EL (cell line): Measurements from ENCODE around the gene TM7SF2.

Source experiments
- DNase-seq: peaks from one replicate; pipeline ENCODE4 v3.0.0-alpha.2; 2016

TM7SF2 gene

GRCh38 chr11:65095427-65095826 lies 16.2 kb upstream of the TM7SF2 start:
- DNase-seq = no peak

DNA sequence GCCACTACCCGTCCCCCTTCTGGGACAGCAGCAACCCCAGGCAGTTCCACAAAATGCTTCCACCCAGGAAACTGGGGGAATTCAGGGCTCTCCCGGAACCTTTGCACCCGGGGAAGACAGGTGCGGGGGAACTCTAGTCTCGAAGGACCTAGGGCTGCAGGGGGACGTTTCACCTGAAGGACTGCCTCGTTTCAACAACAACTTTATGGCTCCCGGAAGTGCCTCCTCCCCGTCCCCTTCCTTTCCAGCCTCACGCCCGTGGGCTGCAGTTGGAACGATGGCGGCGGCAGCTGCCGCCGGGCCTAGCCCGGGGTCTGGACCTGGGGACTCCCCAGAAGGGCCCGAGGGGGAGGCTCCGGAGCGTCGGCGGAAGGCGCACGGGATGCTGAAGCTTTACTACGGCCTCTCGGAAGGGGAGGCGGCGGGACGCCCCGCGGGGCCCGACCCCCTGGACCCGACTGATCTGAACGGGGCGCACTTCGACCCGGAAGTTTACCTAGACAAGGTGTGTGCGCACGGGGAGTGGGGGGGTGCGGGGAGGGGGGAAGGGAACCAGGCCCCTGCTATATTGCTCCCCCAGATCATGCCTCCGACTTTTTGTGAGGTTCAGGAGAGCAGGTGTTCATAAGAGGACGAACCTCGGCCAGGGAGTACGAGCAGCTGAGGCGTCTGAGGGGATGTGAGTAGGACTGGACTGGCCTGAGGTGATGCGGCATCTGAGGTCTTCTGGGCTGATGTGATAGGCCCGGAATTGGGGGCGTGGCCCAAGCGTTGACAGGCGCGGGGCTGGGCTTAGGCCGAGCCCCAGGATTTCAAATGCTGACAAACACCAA lies 15.5 kb upstream of the TM7SF2 start, which contains the start of gene VPS51:
Gene VPS51, plus strand, starts transcription at position 241 of the 833 bp plus-strand sequence. Its CDS starts 37 bp downstream, at position 278.
- DNase-seq = peak; percentile 90

GRCh38 chr11:65096926-65097325 lies 14.7 kb upstream of the TM7SF2 start:
- no peak for DNase-seq

- no peak for DNase-seq
Observed at GRCh38 chr11:65100674-65101350, 10.9 kb upstream of the TM7SF2 start.

GRCh38 chr11:65102142-65103095 lies 9.3 kb upstream of the TM7SF2 start:
- DNase-seq = peak; percentile 26

DNA sequence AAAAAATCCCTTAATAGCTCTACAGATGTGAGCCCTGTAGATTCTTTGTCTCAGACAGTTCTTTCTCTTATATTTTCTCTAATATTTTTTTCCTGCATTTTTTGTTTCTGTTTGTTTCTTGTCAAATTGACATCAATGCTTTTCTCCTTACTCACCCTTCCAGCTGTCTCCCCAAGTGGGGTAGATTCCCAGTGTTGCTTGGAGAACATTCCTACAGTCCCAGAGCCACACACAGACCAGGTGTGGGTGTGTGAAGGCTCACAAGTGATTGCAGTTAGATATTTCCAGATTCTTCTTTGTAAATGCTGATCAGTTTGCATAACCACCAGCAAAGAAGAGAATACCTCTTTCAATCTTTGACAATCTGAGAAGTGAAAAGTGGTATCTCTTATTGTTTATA lies 8.2 kb upstream of the TM7SF2 start:
- DNase-seq = no peak

DNA sequence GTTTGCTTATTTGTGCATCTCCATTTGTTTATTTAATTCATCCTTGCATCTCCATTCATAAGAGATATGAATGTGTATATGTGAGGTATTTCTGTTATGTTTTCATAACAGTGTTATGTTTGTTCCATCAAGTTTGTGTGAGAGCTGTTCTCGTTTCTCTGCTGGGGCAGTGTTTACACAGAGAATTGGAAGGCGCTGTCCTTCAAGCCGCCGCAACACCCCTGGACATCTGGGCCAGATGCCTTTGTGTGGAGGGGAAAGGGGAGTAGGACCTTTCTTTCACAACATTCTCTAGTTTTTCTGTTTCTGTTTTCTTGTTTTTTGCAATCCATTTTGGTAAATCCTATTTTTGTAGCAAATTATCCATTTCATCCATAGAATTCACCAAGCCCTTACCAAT lies 7.0 kb upstream of the TM7SF2 start:
- no peak for DNase-seq

DNA sequence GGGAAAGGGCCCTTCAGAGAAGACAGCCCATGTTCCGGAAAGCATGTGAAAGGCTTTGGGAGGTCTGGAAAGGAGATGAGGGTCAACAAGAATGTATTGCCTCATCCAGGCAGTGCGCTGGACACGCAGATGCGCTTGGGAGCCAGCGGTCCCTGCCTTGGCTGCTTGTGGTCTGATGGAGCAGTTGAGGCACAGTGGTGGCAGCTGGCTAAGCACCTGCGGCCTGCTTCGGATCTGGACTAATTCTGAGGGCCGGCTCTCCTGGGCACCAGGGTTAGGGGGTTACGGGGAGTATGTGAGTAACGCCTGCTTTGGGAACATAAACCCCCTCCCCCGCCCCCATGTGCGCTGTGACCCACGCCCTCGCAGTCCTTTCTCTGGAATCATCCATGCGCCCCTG lies 4.6 kb upstream of the TM7SF2 start:
- no peak for DNase-seq

DNA sequence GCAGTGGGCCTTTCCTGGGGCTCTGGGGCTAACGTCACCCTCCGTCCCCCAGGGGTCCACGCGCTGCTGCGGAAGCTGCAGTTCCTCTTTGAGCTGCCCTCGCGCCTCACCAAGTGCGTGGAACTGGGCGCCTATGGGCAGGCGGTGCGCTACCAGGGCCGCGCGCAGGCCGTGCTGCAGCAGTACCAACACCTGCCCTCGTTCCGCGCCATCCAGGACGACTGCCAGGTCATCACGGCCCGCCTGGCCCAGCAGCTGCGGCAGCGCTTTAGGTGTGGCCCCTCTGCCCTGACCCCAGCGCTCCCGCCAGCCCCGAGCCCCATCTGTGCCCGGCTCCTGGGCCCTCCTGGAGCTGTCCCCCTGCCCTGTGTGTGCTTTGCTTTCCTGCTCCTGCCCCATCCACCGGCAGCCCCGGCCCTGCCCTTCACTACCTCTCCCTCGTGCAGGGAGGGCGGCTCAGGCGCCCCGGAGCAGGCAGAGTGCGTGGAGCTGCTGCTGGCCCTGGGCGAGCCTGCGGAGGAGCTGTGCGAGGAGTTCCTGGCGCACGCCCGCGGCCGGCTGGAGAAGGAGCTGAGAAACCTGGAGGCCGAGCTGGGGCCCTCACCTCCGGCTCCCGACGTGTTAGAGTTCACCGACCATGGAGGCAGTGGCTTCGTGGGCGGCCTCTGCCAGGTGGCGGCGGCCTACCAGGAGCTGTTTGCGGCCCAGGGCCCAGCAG lies 3.8 kb upstream of the TM7SF2 start:
- DNase-seq = no peak

DNA sequence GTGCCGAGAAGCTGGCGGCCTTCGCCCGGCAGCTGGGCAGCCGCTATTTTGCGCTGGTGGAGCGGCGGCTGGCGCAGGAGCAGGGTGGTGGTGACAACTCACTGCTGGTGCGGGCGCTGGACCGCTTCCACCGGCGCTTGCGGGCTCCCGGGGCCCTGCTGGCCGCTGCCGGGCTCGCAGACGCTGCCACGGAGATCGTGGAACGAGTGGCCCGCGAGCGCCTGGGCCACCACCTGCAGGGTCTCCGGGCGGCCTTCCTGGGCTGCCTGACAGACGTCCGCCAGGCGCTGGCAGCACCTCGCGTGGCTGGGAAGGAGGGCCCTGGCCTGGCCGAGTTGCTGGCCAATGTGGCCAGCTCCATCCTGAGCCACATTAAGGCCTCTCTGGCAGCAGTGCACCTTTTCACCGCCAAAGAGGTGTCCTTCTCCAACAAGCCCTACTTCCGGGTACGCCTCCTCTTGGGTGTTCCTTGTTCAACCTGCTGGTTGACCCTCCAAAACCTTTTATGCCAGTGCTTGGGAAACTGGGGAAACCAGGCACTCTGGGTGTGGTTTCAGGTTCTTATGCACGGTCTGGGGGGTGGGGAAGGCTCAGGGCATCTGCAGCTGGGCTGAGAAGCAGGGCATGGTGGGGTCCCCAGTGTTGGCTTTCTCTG lies 3.1 kb upstream of the TM7SF2 start:
- DNase-seq = no peak

- no peak for DNase-seq
Observed at GRCh38 chr11:65109231-65110198, 2.2 kb upstream of the TM7SF2 start.

GRCh38 chr11:65110354-65110861 lies 1.3 kb upstream of the TM7SF2 start:
- peak; percentile 80 for DNase-seq

GRCh38 chr11:65111159-65111743 lies 421 bp upstream of the TM7SF2 start:
- DNase-seq = no peak

DNA sequence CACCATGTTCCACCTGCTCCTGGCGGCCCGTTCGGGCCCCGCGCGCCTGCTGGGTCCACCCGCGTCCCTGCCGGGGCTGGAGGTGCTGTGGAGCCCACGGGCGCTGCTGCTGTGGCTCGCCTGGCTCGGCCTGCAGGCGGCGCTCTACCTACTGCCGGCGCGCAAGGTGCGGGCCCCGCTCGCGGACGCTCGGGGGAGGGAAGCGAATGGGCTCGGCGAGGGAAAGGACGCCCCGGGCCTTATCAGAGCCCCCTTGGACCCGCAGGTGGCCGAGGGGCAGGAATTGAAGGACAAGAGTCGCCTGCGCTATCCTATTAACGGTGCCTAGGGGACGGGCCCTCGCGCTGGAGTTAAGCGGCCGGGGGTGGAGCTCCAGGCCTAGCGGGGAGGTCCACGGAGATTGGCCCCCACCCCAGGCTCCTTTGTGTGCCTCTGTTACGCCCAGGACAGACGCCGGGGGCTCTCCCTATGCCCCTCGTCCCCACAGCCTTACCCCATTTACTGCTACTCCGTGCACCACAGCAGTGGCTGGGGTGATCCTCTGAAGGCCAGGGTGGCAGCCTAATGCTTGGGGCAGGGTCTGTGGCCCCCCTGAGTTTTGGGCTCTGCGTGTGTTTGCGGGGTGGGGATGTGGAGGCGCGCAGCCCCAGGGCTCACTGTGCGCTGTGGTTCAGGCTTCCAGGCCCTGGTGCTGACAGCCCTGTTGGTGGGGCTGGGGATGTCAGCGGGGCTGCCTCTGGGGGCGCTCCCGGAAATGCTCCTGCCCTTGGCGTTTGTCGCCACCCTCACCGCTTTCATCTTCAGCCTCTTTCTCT lies 1.1 kb downstream of the TM7SF2 start:
- DNase-seq = peak; percentile 42

- no peak for DNase-seq
Observed at GRCh38 chr11:65113361-65113756, 1.7 kb downstream of the TM7SF2 start.

- no peak for DNase-seq
Observed at GRCh38 chr11:65113839-65114238, 2.2 kb downstream of the TM7SF2 start.

DNA sequence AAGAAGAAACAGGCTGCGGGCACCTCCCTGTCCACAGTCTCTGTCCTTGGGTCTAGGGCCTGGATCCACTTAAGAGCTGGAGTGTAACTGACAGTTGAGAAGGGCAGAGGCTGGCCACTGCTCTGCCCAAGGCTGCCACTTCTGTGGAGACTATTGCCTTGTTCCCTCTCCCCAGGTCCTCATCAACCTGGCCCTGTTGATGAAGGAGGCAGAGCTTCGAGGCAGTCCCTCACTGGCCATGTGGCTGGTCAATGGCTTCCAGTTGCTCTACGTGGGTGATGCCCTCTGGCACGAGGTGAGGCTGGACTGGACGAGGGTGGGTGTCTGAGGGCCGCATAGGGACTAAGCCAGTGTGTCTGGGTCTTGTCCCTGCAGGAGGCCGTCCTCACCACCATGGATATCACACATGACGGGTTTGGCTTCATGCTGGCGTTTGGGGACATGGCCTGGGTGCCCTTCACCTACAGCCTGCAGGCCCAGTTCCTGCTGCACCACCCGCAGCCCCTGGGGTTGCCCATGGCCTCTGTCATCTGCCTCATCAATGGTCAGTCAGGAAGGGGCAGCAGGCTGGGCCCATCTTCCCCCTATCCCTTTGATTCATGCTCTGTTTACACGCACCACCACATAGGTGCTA lies 3.0 kb downstream of the TM7SF2 start:
- DNase-seq = no peak

- DNase-seq = no peak
Observed at GRCh38 chr11:65115361-65116082, 3.9 kb downstream of the TM7SF2 start.
